H1 (cell line): ENCODE measurements around the gene GABPB2.

ENCODE experiments used
- CTCF ChIP-seq, 3 experiments: IDR thresholded peaks; 1 replicate in 2 of 3; 2 replicates in 1 of 3; pipeline versions ENCODE4 v1.5.1 to v1.6.1; 2011; ENCODE audit warnings: low read length in 3 of 3, mild to moderate bottlenecking in 3 of 3, inconsistent platforms in 2 of 3, low read depth in 1 of 3, moderate library complexity in 1 of 3; ENCODE audit not compliant: insufficient read depth in 1 of 3; ENCODE audit errors: control extremely low read depth in 1 of 3
- MAX ChIP-seq: IDR thresholded peaks from 2 replicates; pipeline ENCODE4 v1.6.1; 2012; ENCODE audit warnings: inconsistent platforms
- NRF1 ChIP-seq: IDR thresholded peaks from 2 replicates; pipeline ENCODE4 v1.6.1; 2011; ENCODE audit warnings: mild to moderate bottlenecking, low read depth, low read length, improper control_type of control experiment
- POLR2A ChIP-seq, 2 experiments: IDR thresholded peaks; 1 replicate in 1 of 2; 2 replicates in 1 of 2; pipeline ENCODE4 v1.6.1; 2011; ENCODE audit warnings: low read depth in 2 of 2, low read length in 2 of 2, mild to moderate bottlenecking in 2 of 2; ENCODE audit errors: control extremely low read depth in 1 of 2

- TF ChIP-seq CTCF (IDR thresholded peaks at IDR 0.05; ENCODE audit: control extremely low read depth in 1 of 3, insufficient read depth in 1 of 3, low read depth in 1 of 3, low read length in 3 of 3) = peak; percentile 80 to 90 (median 83)
- peak; percentile 7; the same call in 1 of the 2 replicates for TF ChIP-seq MAX
- peak; percentile 74 to 78; a peak in 1 of 3 replicates for TF ChIP-seq POLR2A (IDR thresholded peaks at IDR 0.05; ENCODE audit: control extremely low read depth in 1 of 2, low read depth in 2 of 2, low read length in 2 of 2)
- no peak for TF ChIP-seq NRF1
These were observed at the start of gene GABPB2 for GRCh38 chr1:151070474-151071276.
